Mesothelial cell of epicardium (in vitro differentiated cells): Measurements from ENCODE around the gene SRPK2. TPM values are rescaled to one million over a fixed set of nuclear protein-coding genes. Genes with fewer than 3 reads are reported as not detected.
"Not testable (repeated sequence)": the region's sequence is repeated elsewhere in the genome, so short reads cannot be mapped to it uniquely, and the experiment has no call there.

Experiments used
- DNase-seq, 2 experiments: peaks; one replicate each; pipeline ENCODE4 v3.0.0; 2021; ENCODE audit warnings: low spot score in 2 of 2; ENCODE audit not compliant: unreplicated experiment in 2 of 2
- H3K27ac Mint-ChIP-seq: 2 replicates; pipeline ENCODE4 v1.8.0; 2021; ENCODE audit warnings: mixed read lengths
- H3K27me3 Mint-ChIP-seq: 2 replicates; pipeline ENCODE4 v1.8.0; 2021; ENCODE audit warnings: low read depth, mixed read lengths
- H3K36me3 Mint-ChIP-seq: 2 replicates; pipeline ENCODE4 v1.8.0; 2021; ENCODE audit warnings: mixed read lengths
- H3K4me1 Mint-ChIP-seq: 2 replicates; pipeline ENCODE4 v1.8.0; 2021; ENCODE audit warnings: mixed read lengths
- H3K4me3 Mint-ChIP-seq: 2 replicates; pipeline ENCODE4 v1.8.0; 2021; ENCODE audit warnings: mild to moderate bottlenecking, moderate library complexity, mixed read lengths
- H3K9me3 Mint-ChIP-seq: 2 replicates; pipeline ENCODE4 v1.8.0; 2021; ENCODE audit warnings: mixed read lengths
- CTCF ChIP-seq: fragments of 200-600 bp; sonication (generic); IDR thresholded peaks from one replicate; pipeline ENCODE4 v1.5.0; 2021; ENCODE audit warnings: antibody characterized with exemption; ENCODE audit not compliant: unreplicated experiment
- total RNA-seq: library from RNA; stranded (reverse); gene quantifications from 3 replicates; pipeline ENCODE4 v1.2.1, GENCODE V29; 2021

SRPK2 gene
- total RNA-seq, 1 donor from 2014 or later = 51.4 TPM

GRCh38 chr7:105297309-105297708, 91.4 kb downstream of the SRPK2 start:
- Mint-ChIP-seq H3K9me3 (peaks cover 6% of the 10 kb centered on the region), H3K4me3 (no peak overlapping the region), H3K27ac (no peak overlapping the region), H3K4me1 (no peaks in the 10 kb centered on the region), H3K27me3 (no peaks in the 10 kb centered on the region), H3K36me3 (peaks cover 3% of the 10 kb centered on the region)
- no peak for DNase-seq
- TF ChIP-seq CTCF = no peak

- H3K27ac Mint-ChIP-seq = peak overlapping the region; percentile 17
- peaks cover 3% of the 10 kb centered on the region for H3K36me3 Mint-ChIP-seq
- H3K9me3 Mint-ChIP-seq = peaks cover 6% of the 10 kb centered on the region
- H3K27me3 Mint-ChIP-seq = no peaks in the 10 kb centered on the region
- no peak for DNase-seq
- H3K4me3 Mint-ChIP-seq = no peak overlapping the region
- no peaks in the 10 kb centered on the region for H3K4me1 Mint-ChIP-seq
- TF ChIP-seq CTCF = no peak
Measured at GRCh38 chr7:105296491-105296890, 92.2 kb downstream of the SRPK2 start.

GRCh38 chr7:105295596-105296352, 92.9 kb downstream of the SRPK2 start:
- no peak overlapping the region for H3K4me3 Mint-ChIP-seq
- H3K9me3 Mint-ChIP-seq = peaks cover 6% of the 10 kb centered on the region
- no peak for TF ChIP-seq CTCF
- peaks cover 3% of the 10 kb centered on the region for H3K36me3 Mint-ChIP-seq
- no peaks in the 10 kb centered on the region for H3K4me1 Mint-ChIP-seq
- H3K27ac Mint-ChIP-seq = peak overlapping the region; percentile 61
- no peaks in the 10 kb centered on the region for H3K27me3 Mint-ChIP-seq
- DNase-seq = no peak

DNA sequence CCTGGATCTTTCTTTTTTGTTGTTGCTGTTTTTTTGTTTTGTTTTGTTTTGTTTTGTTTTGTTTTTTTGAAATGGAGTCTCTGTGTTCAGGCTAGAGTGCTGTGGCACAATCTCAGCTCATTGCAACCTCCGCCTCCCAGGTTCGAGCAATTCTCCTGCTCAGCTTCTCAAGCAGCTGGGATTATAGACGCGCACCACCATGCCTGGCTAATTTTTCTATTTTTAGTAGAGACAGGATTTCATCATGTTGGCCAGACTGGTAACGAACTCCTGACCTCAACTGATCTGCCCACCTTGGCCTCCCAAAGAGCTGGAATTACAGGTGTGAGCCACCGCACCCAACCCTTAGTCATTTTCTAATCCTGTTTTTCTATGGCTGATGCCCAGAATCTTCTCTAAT, 94.2 kb downstream of the SRPK2 start:
- not testable (repeated sequence) for H3K4me1 Mint-ChIP-seq, H3K9me3 Mint-ChIP-seq, H3K36me3 Mint-ChIP-seq, DNase-seq, H3K27ac Mint-ChIP-seq, H3K4me3 Mint-ChIP-seq, H3K27me3 Mint-ChIP-seq

- H3K36me3 Mint-ChIP-seq = no peaks in the 10 kb centered on the region
- H3K27ac Mint-ChIP-seq = no peak overlapping the region
- no peak for DNase-seq
- no peak for TF ChIP-seq CTCF
- no peaks in the 10 kb centered on the region for H3K9me3 Mint-ChIP-seq
- H3K4me3 Mint-ChIP-seq = no peak overlapping the region
- H3K27me3 Mint-ChIP-seq = no peaks in the 10 kb centered on the region
- no peaks in the 10 kb centered on the region for H3K4me1 Mint-ChIP-seq
Measured at GRCh38 chr7:105289704-105290103, 99.0 kb downstream of the SRPK2 start.

GRCh38 chr7:105286441-105286840, 102.3 kb downstream of the SRPK2 start:
- Mint-ChIP-seq H3K4me3 (no peak overlapping the region), H3K4me1 (no peaks in the 10 kb centered on the region), H3K36me3 (no peaks in the 10 kb centered on the region), H3K27me3 (no peaks in the 10 kb centered on the region), H3K27ac (no peak overlapping the region), H3K9me3 (no peaks in the 10 kb centered on the region)
- DNase-seq = no peak
- no peak for TF ChIP-seq CTCF
